ENCODE data around the gene CDH2.

GRCh38 chr18:28002841-28003240, 174.1 kb downstream of the CDH2 start:
- TF ChIP-seq POLR2AphosphoS5 (IDR thresholded peaks at IDR 0.05; ENCODE audit: low read depth, low read length) (no peak), POLR2A (IDR thresholded peaks at IDR 0.05; ENCODE audit: low read depth, low read length) (no peak), TAF1 (IDR thresholded peaks at IDR 0.05; ENCODE audit: low read depth, low read length) (no peak), SPI1 (IDR thresholded peaks at IDR 0.05; ENCODE audit: low read depth, low read length) (no peak)

Measured in GM12891 (cell line).